Cardiac fibroblast (primary cell): ENCODE results near the gene ALDOB.

Experiments
- DNase-seq, 2 donors: peaks; one replicate each; pipeline versions ENCODE4 v3.0.0 to v3.0.0-alpha.2; 2010; ENCODE audit warnings: low read depth in 2 of 2
- H3K4me3 ChIP-seq, 2 donors: replicated peaks in 1 of 2; 1 replicate in 1 of 2; 2 replicates in 1 of 2; pipeline ENCODE4 v1.5.1; 2011; ENCODE audit warnings: low read depth in 2 of 2, low read length in 2 of 2, mild to moderate bottlenecking in 2 of 2, moderate library complexity in 1 of 2
- TF ChIP-seq, protein P1 (sequence below): IDR thresholded peaks from one replicate; pipeline ENCODE4 v1.5.1; 2011; ENCODE audit warnings: low read depth, mild to moderate bottlenecking, low read length, inconsistent platforms

ALDOB gene

GRCh38 chr9:101418518-101419430 is 16.8 kb downstream of the ALDOB start:
- H3K4me3 ChIP-seq, result no peak overlapping the region
- peak in 1 of 2 donors; percentile 43 for DNase-seq
- TF ChIP-seq, protein P1, sequence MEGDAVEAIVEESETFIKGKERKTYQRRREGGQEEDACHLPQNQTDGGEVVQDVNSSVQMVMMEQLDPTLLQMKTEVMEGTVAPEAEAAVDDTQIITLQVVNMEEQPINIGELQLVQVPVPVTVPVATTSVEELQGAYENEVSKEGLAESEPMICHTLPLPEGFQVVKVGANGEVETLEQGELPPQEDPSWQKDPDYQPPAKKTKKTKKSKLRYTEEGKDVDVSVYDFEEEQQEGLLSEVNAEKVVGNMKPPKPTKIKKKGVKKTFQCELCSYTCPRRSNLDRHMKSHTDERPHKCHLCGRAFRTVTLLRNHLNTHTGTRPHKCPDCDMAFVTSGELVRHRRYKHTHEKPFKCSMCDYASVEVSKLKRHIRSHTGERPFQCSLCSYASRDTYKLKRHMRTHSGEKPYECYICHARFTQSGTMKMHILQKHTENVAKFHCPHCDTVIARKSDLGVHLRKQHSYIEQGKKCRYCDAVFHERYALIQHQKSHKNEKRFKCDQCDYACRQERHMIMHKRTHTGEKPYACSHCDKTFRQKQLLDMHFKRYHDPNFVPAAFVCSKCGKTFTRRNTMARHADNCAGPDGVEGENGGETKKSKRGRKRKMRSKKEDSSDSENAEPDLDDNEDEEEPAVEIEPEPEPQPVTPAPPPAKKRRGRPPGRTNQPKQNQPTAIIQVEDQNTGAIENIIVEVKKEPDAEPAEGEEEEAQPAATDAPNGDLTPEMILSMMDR, result no peak

GRCh38 chr9:101417977-101418376 is 17.6 kb downstream of the ALDOB start:
- TF ChIP-seq, protein P1, result no peak
- DNase-seq, result no peak
- no peak overlapping the region for H3K4me3 ChIP-seq

DNA sequence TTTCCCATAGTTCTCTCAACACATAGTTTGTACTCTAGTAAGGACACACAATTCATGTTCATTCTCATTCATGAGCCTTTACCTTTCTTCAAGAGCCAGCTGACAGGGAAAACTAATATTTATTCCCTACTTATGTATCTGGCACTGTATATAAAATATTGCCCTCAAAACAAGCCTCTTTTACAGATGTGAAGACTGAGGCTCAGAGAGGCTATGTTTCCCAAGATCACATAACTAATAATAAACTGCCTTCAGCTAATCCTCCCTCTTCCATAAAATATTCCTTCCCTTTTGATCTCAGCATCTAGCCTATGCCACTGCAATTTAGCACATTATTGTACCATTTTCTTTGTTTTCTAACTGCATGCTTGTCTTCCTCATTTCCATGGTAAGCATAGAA is 18.2 kb downstream of the ALDOB start:
- no peak overlapping the region for H3K4me3 ChIP-seq
- TF ChIP-seq, protein P1, result no peak
- DNase-seq, result no peak

- DNase-seq, result no peak
- TF ChIP-seq, protein P1, result no peak
- no peak overlapping the region for H3K4me3 ChIP-seq
Observed at GRCh38 chr9:101415578-101415977, 20.0 kb downstream of the ALDOB start.

GRCh38 chr9:101414839-101415238 is 20.7 kb downstream of the ALDOB start:
- TF ChIP-seq, protein P1, result no peak
- no peak for DNase-seq
- H3K4me3 ChIP-seq, result no peak overlapping the region

DNA sequence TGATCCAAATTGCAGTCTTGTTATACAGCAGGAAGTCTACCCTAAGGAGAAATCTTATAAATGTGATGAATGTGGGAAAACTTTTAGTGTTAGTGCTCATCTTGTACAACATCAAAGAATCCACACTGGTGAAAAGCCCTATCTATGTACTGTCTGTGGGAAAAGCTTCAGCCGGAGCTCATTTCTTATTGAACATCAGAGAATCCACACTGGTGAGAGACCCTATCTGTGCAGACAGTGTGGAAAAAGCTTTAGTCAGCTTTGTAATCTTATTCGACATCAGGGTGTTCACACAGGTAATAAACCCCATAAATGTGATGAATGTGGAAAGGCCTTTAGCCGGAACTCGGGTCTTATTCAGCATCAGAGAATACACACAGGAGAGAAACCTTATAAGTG is 26.5 kb downstream of the ALDOB start:
- peak; percentile 20 to 35 for DNase-seq
- TF ChIP-seq, protein P1, result no peak

More for the DNA sequence above, 26.5 kb downstream of the ALDOB start:
- no peak overlapping the region for H3K4me3 ChIP-seq
